ENCODE data around the gene ME1.

DNA sequence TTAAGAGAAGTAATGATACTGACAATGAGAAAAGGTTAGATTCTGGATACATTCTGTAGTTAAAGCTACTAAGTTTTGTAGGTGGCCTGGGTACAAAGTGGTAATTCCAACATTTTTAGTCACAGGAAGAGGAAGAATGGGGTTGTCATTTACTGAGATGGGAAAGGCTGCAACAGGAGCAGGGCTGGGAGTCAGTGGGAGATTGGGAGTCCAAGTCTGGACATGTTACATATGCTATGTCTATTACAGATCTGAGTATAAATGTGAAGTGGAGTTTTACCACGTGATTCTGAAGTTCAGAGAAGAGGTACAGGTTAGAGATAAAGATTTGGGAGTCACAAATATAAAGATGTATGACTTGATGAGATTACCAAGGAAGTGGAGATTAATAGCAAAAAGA lies 121.5 kb downstream of the ME1 start:
- TF ChIP-seq POLR2A (IDR thresholded peaks at IDR 0.05; ENCODE audit: low read length) = no peak
- no peak for TF ChIP-seq GATA1 (IDR thresholded peaks at IDR 0.05; ENCODE audit: low read depth, low read length)
